ENCODE data around the gene CCDC134.

CCDC134 gene

DNA sequence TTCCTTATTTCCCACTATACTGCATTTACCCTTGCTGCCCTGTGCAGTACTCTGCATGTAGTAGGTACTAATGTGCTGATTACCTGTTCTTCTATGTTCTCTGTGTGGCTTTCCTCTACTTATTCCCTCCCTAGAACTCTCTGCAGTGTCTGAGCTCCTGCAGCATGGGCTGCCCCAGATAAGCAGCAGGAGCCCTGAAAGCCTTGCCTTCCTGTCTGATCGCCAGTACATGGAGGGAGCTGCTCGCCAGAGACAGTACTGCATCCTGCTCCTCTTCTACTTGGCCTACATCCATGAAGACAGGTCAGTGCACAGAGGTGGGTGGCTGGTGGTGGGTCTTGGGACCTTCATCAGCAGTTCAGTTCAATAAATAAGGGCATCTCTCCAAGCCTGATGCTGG, 42.2 kb upstream of the CCDC134 start:
- 95% methylated on average over 2 of the region's 2 CpGs for WGBS
- no peaks in the 10 kb centered on the region for H3K27me3 ChIP-seq (ENCODE audit: control insufficient read depth in 1 of 2, insufficient read depth in 1 of 2, low read length in 2 of 2)
- no peak overlapping the region for H3K14ac ChIP-seq (ENCODE audit: low read length in 2 of 2)
- no peak overlapping the region for H2BK15ac ChIP-seq (ENCODE audit: low read depth, poor library complexity, severe bottlenecking)
- no peak overlapping the region for H3K9ac ChIP-seq (ENCODE audit: low read length)
- H4K91ac ChIP-seq (ENCODE audit: low read length), result no peak overlapping the region
- no peak for DNase-seq
- H3K4me1 ChIP-seq (ENCODE audit: control insufficient read depth, insufficient read depth, low read depth, low read length), result no peaks in the 10 kb centered on the region
- H3K79me1 ChIP-seq (replicated peaks; ENCODE audit: low read length, poor library complexity, severe bottlenecking), result no peaks in the 10 kb centered on the region
- no peaks in the 10 kb centered on the region for H3K36me3 ChIP-seq (ENCODE audit: control insufficient read depth in 1 of 2, insufficient read depth in 2 of 2, low read depth in 1 of 2, low read length in 2 of 2)
- H3K4ac ChIP-seq (ENCODE audit: low read depth in 1 of 2, low read length in 2 of 2), result no peak overlapping the region
- no peak overlapping the region for H2BK12ac ChIP-seq (ENCODE audit: low read length in 2 of 2)
- H2AFZ ChIP-seq (ENCODE audit: low read depth, low read length), result no peak overlapping the region
- no peak overlapping the region for H2BK120ac ChIP-seq (ENCODE audit: low read depth, low read length)
- H3K23ac ChIP-seq (ENCODE audit: low read length in 2 of 2), result no peak overlapping the region
- H3K4me2 ChIP-seq (ENCODE audit: low read length, poor library complexity, severe bottlenecking), result no peak overlapping the region
- H2BK5ac ChIP-seq (ENCODE audit: low read depth, low read length, poor library complexity, severe bottlenecking), result no peak overlapping the region
- no peak overlapping the region for H4K8ac ChIP-seq (ENCODE audit: low read length)
- H3K27ac ChIP-seq (ENCODE audit: low read length, poor library complexity, severe bottlenecking), result no peak overlapping the region
- H3K4me3 ChIP-seq (ENCODE audit: insufficient read depth in 1 of 2, low read depth in 1 of 2, low read length in 2 of 2), result no peak overlapping the region
- H2AK5ac ChIP-seq (ENCODE audit: low read length, severe bottlenecking), result no peak overlapping the region
- H3K18ac ChIP-seq (ENCODE audit: low read depth in 1 of 2, low read length in 2 of 2), result no peak overlapping the region
- H3K9me3 ChIP-seq (ENCODE audit: control insufficient read depth, low read length), result no peaks in the 10 kb centered on the region

DNA sequence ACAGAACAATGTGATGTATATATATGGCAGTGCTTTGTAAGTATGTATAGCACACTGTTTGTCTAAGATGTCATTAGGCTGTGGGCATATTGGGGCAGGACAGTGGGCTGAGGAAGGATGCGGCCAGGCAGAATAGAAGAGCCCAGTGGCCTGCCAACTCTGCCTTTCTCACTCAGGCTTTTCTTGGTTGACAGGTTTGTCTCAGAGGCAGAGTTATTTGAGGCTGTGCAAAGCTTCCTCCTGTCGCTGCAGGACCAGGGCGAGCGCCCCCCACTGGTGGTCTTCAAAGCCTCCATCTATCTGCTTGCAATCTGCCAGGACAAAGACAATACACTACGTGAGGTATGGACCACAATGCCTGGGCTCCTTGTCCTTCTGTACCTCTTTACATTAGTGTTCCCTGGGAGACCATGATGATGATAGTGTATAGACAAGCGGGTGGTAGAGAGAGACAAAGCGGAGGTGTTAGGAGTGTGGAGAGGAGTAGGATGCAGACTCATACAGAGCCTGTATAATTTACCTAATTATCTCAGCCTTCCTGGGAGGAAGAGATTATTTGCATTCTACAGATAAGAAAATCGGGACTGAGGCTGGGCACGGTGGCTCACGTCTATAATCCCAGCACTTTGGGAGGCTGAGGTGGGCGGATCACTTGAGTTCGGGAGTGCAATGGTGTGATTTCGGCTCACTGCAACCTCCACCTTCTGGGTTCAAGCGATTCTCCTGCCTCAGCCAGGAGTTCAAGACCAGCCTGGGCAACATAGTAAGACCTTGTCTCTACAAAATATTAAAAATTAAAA, 37.3 kb upstream of the CCDC134 start:
- DNase-seq, result no peak
- no peak overlapping the region for H2BK120ac ChIP-seq (ENCODE audit: low read depth, low read length)
- no peaks in the 10 kb centered on the region for H3K79me1 ChIP-seq (replicated peaks; ENCODE audit: low read length, poor library complexity, severe bottlenecking)
- H2BK12ac ChIP-seq (ENCODE audit: low read length in 2 of 2), result no peak overlapping the region
- 69% methylated on average over 9 of the region's 14 CpGs for WGBS
- H3K27ac ChIP-seq (ENCODE audit: low read length, poor library complexity, severe bottlenecking), result no peak overlapping the region
- peaks cover 4% of the 10 kb centered on the region for H3K4me1 ChIP-seq (ENCODE audit: control insufficient read depth, insufficient read depth, low read depth, low read length)
- H3K9ac ChIP-seq (ENCODE audit: low read length), result no peak overlapping the region
- H3K23ac ChIP-seq (ENCODE audit: low read length in 2 of 2), result no peak overlapping the region
- H2BK5ac ChIP-seq (ENCODE audit: low read depth, low read length, poor library complexity, severe bottlenecking), result no peak overlapping the region
- H3K27me3 ChIP-seq (ENCODE audit: control insufficient read depth in 1 of 2, insufficient read depth in 1 of 2, low read length in 2 of 2), result no peaks in the 10 kb centered on the region
- H4K8ac ChIP-seq (ENCODE audit: low read length), result no peak overlapping the region
- no peak overlapping the region for H4K91ac ChIP-seq (ENCODE audit: low read length)
- H3K4me2 ChIP-seq (ENCODE audit: low read length, poor library complexity, severe bottlenecking), result no peak overlapping the region
- no peaks in the 10 kb centered on the region for H3K36me3 ChIP-seq (ENCODE audit: control insufficient read depth in 1 of 2, insufficient read depth in 2 of 2, low read depth in 1 of 2, low read length in 2 of 2)
- H3K4ac ChIP-seq (ENCODE audit: low read depth in 1 of 2, low read length in 2 of 2), result no peak overlapping the region
- no peak overlapping the region for H2AFZ ChIP-seq (ENCODE audit: low read depth, low read length)
- no peak overlapping the region for H3K4me3 ChIP-seq (ENCODE audit: insufficient read depth in 1 of 2, low read depth in 1 of 2, low read length in 2 of 2)
- H3K18ac ChIP-seq (ENCODE audit: low read depth in 1 of 2, low read length in 2 of 2), result no peak overlapping the region
- peak overlapping the region; percentile 50 for H2AK5ac ChIP-seq (ENCODE audit: low read length, severe bottlenecking)
- H3K9me3 ChIP-seq (ENCODE audit: control insufficient read depth, low read length), result no peaks in the 10 kb centered on the region
- no peak overlapping the region for H3K14ac ChIP-seq (ENCODE audit: low read length in 2 of 2)
- no peak overlapping the region for H2BK15ac ChIP-seq (ENCODE audit: low read depth, poor library complexity, severe bottlenecking)

DNA sequence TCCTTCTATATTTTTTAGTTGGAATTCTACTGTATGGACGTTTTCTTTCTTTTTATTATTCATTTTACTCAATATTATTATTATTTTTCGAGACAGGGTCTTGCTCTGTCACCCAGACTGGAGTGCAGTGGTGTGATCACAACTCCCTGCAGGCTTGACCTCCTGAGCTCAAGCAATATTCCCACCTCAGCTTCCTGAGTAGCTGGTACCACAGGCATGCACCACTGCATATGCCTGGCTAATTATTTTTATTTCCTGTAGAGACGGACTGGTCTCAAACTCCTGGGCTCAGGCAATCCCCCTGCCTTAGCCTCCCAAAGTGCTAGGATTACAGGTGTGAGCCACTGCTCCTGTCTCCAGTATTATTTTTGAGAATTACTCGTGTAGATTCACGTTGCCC, 34.0 kb upstream of the CCDC134 start:
- WGBS, result 83% methylated on average over 4 of the region's 5 CpGs
- H2BK5ac ChIP-seq (ENCODE audit: low read depth, low read length, poor library complexity, severe bottlenecking), result no peak overlapping the region
- H3K18ac ChIP-seq (ENCODE audit: low read depth in 1 of 2, low read length in 2 of 2), result no peak overlapping the region
- H3K4me3 ChIP-seq (ENCODE audit: insufficient read depth in 1 of 2, low read depth in 1 of 2, low read length in 2 of 2), result no peak overlapping the region
- H2BK120ac ChIP-seq (ENCODE audit: low read depth, low read length), result no peak overlapping the region
- H4K8ac ChIP-seq (ENCODE audit: low read length), result no peak overlapping the region
- H3K4me2 ChIP-seq (ENCODE audit: low read length, poor library complexity, severe bottlenecking), result no peak overlapping the region
- H3K23ac ChIP-seq (ENCODE audit: low read length in 2 of 2), result no peak overlapping the region
- no peak overlapping the region for H2BK12ac ChIP-seq (ENCODE audit: low read length in 2 of 2)
- no peak overlapping the region for H2BK15ac ChIP-seq (ENCODE audit: low read depth, poor library complexity, severe bottlenecking)
- H3K9me3 ChIP-seq (ENCODE audit: control insufficient read depth, low read length), result no peaks in the 10 kb centered on the region
- no peak overlapping the region for H3K9ac ChIP-seq (ENCODE audit: low read length)
- H2AK5ac ChIP-seq (ENCODE audit: low read length, severe bottlenecking), result no peak overlapping the region
- DNase-seq, result no peak
- no peak overlapping the region for H3K14ac ChIP-seq (ENCODE audit: low read length in 2 of 2)
- H2AFZ ChIP-seq (ENCODE audit: low read depth, low read length), result no peak overlapping the region
- no peak overlapping the region for H4K91ac ChIP-seq (ENCODE audit: low read length)
- no peaks in the 10 kb centered on the region for H3K79me1 ChIP-seq (replicated peaks; ENCODE audit: low read length, poor library complexity, severe bottlenecking)
- no peaks in the 10 kb centered on the region for H3K27me3 ChIP-seq (ENCODE audit: control insufficient read depth in 1 of 2, insufficient read depth in 1 of 2, low read length in 2 of 2)
- H3K36me3 ChIP-seq (ENCODE audit: control insufficient read depth in 1 of 2, insufficient read depth in 2 of 2, low read depth in 1 of 2, low read length in 2 of 2), result no peaks in the 10 kb centered on the region
- H3K27ac ChIP-seq (ENCODE audit: low read length, poor library complexity, severe bottlenecking), result no peak overlapping the region
- peaks cover 4% of the 10 kb centered on the region for H3K4me1 ChIP-seq (ENCODE audit: control insufficient read depth, insufficient read depth, low read depth, low read length)
- no peak overlapping the region for H3K4ac ChIP-seq (ENCODE audit: low read depth in 1 of 2, low read length in 2 of 2)

- Histone ChIP-seq H3K4me1 (ENCODE audit: control insufficient read depth, insufficient read depth, low read depth, low read length) (peaks cover 4% of the 10 kb centered on the region), H3K4me3 (ENCODE audit: insufficient read depth in 1 of 2, low read depth in 1 of 2, low read length in 2 of 2) (no peak overlapping the region), H2BK120ac (ENCODE audit: low read depth, low read length) (no peak overlapping the region), H2BK12ac (ENCODE audit: low read length in 2 of 2) (no peak overlapping the region), H2BK5ac (ENCODE audit: low read depth, low read length, poor library complexity, severe bottlenecking) (peak overlapping the region; percentile 36), H2AFZ (ENCODE audit: low read depth, low read length) (no peak overlapping the region), H3K14ac (ENCODE audit: low read length in 2 of 2) (no peak overlapping the region), H4K91ac (ENCODE audit: low read length) (no peak overlapping the region), H2BK15ac (ENCODE audit: low read depth, poor library complexity, severe bottlenecking) (no peak overlapping the region), H3K9me3 (ENCODE audit: control insufficient read depth, low read length) (no peaks in the 10 kb centered on the region), H2AK5ac (ENCODE audit: low read length, severe bottlenecking) (no peak overlapping the region), H3K23ac (ENCODE audit: low read length in 2 of 2) (no peak overlapping the region), H3K4me2 (ENCODE audit: low read length, poor library complexity, severe bottlenecking) (no peak overlapping the region), H3K18ac (ENCODE audit: low read depth in 1 of 2, low read length in 2 of 2) (no peak overlapping the region), H3K36me3 (ENCODE audit: control insufficient read depth in 1 of 2, insufficient read depth in 2 of 2, low read depth in 1 of 2, low read length in 2 of 2) (no peaks in the 10 kb centered on the region), H3K79me1 (replicated peaks; ENCODE audit: low read length, poor library complexity, severe bottlenecking) (no peaks in the 10 kb centered on the region), H3K4ac (ENCODE audit: low read depth in 1 of 2, low read length in 2 of 2) (no peak overlapping the region), H3K9ac (ENCODE audit: low read length) (no peak overlapping the region), H3K27ac (ENCODE audit: low read length, poor library complexity, severe bottlenecking) (peak overlapping the region; percentile 73), H4K8ac (ENCODE audit: low read length) (no peak overlapping the region), H3K27me3 (ENCODE audit: control insufficient read depth in 1 of 2, insufficient read depth in 1 of 2, low read length in 2 of 2) (no peaks in the 10 kb centered on the region)
- peak; percentile 33 for DNase-seq
- 75% methylated on average over 1 of the region's 2 CpGs for WGBS
Observed at GRCh38 chr22:41768430-41768829, 32.0 kb upstream of the CCDC134 start.

Data from mesenchymal stem cell (in vitro differentiated cells and primary cell).